Stimulated activated CD8-positive, alpha-beta memory T cell treated with anti-CD3 and anti-CD28 coated beads, Interleukin-4, amount 100 ng/mL, for 24 hours (primary cell): ENCODE measurements around the gene ACSS1.

Source experiments
- DNase-seq: peaks from one replicate; pipeline ENCODE4 v3.0.0-alpha.2; 2020; ENCODE audit warnings: low read depth

Gene ACSS1

GRCh38 chr20:24971376-24972101, 86.4 kb downstream of the ACSS1 start:
- no peak for DNase-seq

GRCh38 chr20:24970754-24971153, 87.2 kb downstream of the ACSS1 start:
- DNase-seq, result no peak

- DNase-seq, result no peak
Observed at GRCh38 chr20:24970030-24970553, 87.8 kb downstream of the ACSS1 start.

- DNase-seq, result no peak
Observed at GRCh38 chr20:24969186-24970029, 88.5 kb downstream of the ACSS1 start.

GRCh38 chr20:24968278-24968800, 89.6 kb downstream of the ACSS1 start:
- no peak for DNase-seq

- DNase-seq, result no peak
Observed at GRCh38 chr20:24966317-24967012, 91.5 kb downstream of the ACSS1 start.

GRCh38 chr20:24965065-24965919, 92.6 kb downstream of the ACSS1 start:
- no peak for DNase-seq

- DNase-seq, result no peak
Observed at GRCh38 chr20:24964506-24964840, 93.5 kb downstream of the ACSS1 start.

- no peak for DNase-seq
Observed at GRCh38 chr20:24963672-24964505, 94.0 kb downstream of the ACSS1 start.

GRCh38 chr20:24962510-24962909, 95.4 kb downstream of the ACSS1 start:
- no peak for DNase-seq

GRCh38 chr20:24962182-24962492, 95.8 kb downstream of the ACSS1 start:
- DNase-seq, result no peak

GRCh38 chr20:24961384-24962181, 96.4 kb downstream of the ACSS1 start:
- DNase-seq, result no peak

GRCh38 chr20:24960861-24961260, 97.1 kb downstream of the ACSS1 start:
- no peak for DNase-seq

GRCh38 chr20:24960302-24960801, 97.6 kb downstream of the ACSS1 start:
- DNase-seq, result no peak

- no peak for DNase-seq
Observed at GRCh38 chr20:24959591-24960301, 98.2 kb downstream of the ACSS1 start.

- DNase-seq, result no peak
Observed at GRCh38 chr20:24958506-24959385, 99.2 kb downstream of the ACSS1 start.

- no peak for DNase-seq
Observed at GRCh38 chr20:24957326-24958016, 100.5 kb downstream of the ACSS1 start.
